GM21367 (cell line): Measurements from ENCODE around the gene CEP85L.

Source experiments
- ATAC-seq: cut with Tn5 transposase; IDR thresholded peaks from one replicate; pipeline ENCODE4 v1.9.1; 2021; ENCODE audit not compliant: unreplicated experiment

CEP85L gene

GRCh38 chr6:118661831-118662230 lies 10.4 kb upstream of the CEP85L start:
- no peak for ATAC-seq

DNA sequence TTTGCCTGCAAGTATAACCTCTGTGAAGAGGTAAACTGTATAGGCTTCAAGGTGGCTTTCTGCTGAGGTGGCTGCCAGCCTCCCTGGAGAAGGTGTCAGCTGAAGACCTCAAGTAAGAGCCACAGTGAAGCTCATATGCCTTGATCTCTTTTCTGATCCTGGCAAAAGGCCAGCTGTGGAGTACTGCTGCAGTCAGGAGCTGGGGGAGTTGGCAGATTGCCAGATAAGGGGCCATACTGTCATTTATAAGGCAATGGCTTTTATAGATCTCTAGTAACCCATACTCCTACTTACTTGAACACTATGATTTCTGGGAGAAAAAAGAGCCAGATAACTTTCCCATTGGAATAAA lies 8.8 kb upstream of the CEP85L start:
- no peak for ATAC-seq

GRCh38 chr6:118659513-118660217 lies 8.3 kb upstream of the CEP85L start:
- no peak for ATAC-seq

DNA sequence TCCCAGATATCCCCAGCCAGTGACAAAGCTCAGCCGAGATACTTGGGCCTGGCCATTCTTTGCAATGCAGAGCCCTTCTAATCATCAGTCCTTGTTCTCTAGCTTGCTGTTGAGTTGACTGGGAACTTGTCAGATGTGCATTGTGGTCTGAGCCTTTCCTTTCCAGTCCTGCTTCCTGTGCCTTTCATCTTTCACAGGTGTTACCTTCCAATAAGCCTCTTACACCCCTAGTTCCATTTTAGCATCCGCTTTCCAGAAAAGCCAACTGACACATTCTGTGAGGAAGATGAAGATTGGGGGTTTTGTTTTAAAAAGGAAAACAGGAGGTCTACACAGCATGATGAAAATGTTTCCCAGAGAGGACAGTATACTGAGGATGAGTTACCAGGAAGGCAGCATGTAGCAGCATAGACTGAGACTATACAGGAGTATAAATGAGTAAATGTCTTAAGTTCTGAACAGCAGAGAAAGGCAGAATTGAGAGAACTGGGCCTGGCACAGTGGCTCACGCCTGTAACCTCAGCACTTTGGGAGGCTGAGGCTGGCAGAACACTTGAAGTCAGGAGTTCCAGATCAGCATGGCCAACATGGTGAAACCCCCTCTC lies 5.6 kb upstream of the CEP85L start:
- no peak for ATAC-seq

DNA sequence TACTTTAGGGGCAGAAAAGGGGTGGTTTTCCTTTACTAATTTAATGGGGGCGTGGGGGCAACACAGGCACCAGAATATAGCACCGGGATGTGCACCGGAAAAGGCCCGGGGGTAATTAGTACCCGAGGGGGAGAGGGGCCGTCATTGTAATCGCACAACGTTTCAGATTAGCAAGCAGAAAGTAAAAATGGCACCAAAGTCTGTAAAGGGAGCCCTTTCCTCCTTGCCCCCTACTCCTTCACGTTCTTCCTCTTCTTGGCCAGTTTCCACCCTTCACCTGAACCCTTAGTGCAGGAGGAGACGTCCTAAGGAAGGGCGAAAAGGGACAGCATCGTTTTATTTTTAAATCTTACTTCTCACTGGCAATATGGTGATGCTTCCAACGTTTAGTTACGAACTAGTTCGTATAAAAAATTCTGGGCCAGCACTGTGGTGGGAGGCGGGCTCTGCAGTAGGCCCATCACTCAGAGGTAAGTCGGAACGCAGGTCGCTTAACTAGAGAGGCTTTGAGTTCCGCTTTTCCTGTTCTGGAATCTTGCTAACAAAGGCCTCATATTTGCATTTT lies 742 bp upstream of the CEP85L start:
- ATAC-seq = no peak

DNA sequence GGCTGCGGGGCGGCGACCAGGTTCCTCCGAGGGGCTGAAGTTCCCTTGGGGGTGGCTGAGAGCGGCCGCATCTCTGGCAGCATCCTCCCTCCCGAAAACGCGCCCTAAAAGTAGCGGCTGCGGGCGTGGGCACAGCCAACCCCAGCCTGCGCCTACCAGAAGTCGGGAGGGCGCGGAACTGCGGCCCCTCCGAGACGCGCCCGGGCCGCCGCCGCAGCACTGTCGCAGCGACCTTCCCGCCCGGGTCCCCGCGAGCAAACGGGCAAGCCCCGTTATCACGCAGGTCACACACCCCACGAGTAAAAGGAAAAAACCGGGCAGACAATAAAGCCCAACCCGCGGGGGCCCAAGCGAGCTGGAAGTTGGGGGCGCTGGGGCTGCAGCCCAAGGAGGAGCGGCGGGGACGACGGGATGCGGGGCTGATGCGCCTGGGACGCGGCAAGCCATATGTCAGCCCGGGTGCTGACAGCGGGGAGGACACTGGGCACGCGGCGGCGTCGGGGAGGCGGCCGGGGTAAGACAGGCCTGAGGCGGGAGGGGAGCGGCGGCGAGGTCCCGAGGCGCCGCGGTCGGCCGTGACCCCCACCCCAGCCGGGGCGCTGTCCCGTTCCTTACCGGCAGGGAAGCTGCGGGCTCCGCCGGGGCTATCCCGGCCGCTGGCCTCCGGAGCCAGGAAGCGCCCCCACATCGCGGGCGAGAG lies 659 bp downstream of the CEP85L start:
- peak; percentile 41 for ATAC-seq

GRCh38 chr6:118649918-118650581 lies 1.3 kb downstream of the CEP85L start:
- no peak for ATAC-seq

DNA sequence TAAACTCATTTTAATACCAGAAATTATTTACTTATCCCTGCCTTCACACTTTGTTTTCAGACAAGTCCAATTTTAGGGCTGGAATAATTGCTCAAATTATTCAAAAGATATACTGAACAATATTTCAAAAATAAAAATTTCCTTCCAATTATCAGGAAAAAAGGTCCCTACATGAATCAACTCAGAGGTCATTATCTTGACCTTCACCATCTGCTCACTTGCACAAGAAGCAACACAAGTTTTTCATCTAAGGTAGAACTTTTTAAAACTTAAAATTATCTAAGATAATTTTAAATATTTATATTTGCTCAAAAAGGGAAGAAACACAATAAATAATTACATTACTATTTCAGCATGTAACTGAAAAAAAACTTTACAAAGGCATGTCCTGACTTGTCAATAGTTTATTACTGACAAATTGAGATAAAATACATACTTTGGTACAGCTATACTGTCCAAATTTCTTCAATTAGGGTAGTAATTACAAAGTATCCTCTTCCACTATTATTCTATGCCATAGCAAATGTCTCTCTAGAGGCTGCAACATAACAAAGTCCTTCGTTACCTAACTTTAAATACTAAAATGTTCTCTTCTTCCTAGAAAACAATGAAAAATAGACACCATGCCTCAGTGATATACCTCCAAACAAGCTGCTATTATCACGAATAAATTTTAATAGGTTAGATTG lies 2.4 kb downstream of the CEP85L start:
- no peak for ATAC-seq

DNA sequence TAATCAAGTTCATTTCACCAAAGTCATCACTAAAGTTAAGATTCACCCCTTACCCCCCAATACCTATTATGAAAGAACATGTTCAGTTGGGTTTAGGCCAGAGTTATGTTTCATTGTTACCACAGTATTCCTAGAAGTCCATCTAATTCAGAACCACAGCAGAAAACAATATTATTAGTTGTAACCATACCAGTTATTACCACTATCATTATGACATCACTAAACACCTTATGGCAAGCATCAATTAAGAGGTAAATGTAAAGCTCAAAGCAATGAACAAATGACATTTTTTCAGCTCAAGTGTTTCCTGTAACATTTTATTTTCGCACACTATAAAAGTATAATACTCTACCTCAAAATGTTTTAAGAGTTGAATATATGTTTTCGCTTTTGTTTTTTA lies 4.4 kb downstream of the CEP85L start:
- no peak for ATAC-seq

DNA sequence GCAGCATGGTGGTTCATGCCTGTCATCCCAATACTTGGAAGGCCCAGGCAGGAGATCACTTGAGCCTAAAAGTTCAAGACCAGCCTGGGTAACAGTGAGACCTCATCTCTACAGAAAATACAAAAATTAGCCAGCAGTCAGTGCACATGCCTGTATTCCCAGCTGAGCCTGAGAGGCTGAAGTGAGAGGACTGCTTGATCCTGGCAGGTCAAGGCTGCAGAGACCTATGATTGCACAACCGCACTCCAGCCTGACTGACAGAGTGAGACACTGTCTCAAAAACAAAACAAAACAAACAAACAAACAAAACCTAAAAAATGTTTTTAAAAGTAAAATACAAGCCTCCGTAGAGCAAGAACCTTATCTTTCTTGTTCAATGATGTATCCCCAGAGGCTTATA lies 6.0 kb downstream of the CEP85L start:
- no peak for ATAC-seq

GRCh38 chr6:118644007-118644406 lies 7.4 kb downstream of the CEP85L start:
- ATAC-seq = no peak

- no peak for ATAC-seq
Measured at GRCh38 chr6:118641042-118641441, 10.3 kb downstream of the CEP85L start.

- peak; percentile 81 for ATAC-seq
Measured at GRCh38 chr6:118639054-118639964, 12.1 kb downstream of the CEP85L start.

DNA sequence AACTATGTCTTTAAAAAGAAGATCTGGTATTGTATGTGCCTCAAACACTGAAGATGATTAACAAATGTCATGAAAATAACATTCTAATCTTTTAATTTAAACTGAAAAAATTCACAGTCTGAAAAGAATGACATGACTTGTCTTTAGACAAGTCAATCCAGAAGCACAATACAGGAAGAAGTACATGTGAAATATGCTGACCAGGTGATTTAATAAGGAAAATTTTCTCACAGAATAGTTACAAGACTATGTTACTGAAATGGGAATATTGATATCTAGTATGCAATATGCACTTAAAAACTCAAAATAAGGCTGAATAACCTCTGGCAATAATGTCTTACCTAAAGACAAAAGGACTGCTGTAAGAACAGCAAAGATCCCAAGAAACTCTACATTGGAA lies 13.1 kb downstream of the CEP85L start:
- ATAC-seq = no peak

DNA sequence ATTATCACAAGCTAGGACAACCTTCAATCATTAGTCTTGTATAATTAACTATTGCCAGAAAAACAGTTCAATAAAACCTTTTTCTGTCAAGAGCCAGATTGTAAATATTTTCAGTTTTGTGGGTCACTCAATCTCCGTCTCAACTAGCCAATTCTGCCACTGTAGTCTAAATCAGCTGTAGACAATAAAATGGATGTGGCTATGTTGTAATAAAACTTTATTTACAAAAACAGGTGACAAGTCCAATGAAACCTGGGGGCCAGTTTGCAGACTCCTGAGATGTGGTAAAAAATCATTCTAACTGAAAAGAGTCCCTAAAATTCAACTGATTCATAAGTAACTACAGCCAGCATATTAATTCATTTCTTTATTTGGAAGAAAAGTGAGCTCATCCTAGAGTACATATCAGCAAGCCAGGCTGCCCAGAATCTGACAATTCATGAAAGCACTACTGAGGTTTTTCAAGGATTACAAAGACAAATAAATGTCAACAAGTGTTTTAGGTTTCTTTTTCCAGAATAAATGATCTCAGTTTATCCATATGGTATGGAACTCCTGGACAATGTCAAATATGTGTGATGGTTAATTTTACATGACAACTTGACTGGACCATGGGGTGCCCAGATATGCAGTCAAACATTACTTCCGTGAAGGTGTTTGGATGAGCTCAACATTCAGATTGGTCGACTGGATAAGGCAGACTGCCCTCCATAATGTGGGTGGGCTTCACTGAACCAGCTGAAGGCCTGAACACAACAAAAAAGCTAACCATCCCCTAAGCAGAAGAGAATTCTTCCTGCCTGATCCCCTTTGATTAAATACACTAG lies 15.3 kb downstream of the CEP85L start:
- no peak for ATAC-seq

- no peak for ATAC-seq
Measured at GRCh38 chr6:118632359-118632758, 19.0 kb downstream of the CEP85L start.

GRCh38 chr6:118630923-118631322 lies 20.5 kb downstream of the CEP85L start:
- ATAC-seq = no peak

GRCh38 chr6:118630067-118630466 lies 21.3 kb downstream of the CEP85L start:
- ATAC-seq = no peak

- no peak for ATAC-seq
Measured at GRCh38 chr6:118627724-118628123, 23.7 kb downstream of the CEP85L start.
